Activated CD8-positive, alpha-beta memory T cell treated with anti-CD3 and anti-CD28 coated beads, Interleukin-2, amount 50 U/mL, for 24 hours (primary cell): ENCODE data around the gene DMBT1.
A peak's percentile ranks its signal among the peaks of the same experiment; 100 is the strongest.

ENCODE experiments used
- DNase-seq: peaks from one replicate; pipeline ENCODE4 v3.0.0-alpha.2; 2020; ENCODE audit errors: extremely low read depth

DMBT1 gene

DNA sequence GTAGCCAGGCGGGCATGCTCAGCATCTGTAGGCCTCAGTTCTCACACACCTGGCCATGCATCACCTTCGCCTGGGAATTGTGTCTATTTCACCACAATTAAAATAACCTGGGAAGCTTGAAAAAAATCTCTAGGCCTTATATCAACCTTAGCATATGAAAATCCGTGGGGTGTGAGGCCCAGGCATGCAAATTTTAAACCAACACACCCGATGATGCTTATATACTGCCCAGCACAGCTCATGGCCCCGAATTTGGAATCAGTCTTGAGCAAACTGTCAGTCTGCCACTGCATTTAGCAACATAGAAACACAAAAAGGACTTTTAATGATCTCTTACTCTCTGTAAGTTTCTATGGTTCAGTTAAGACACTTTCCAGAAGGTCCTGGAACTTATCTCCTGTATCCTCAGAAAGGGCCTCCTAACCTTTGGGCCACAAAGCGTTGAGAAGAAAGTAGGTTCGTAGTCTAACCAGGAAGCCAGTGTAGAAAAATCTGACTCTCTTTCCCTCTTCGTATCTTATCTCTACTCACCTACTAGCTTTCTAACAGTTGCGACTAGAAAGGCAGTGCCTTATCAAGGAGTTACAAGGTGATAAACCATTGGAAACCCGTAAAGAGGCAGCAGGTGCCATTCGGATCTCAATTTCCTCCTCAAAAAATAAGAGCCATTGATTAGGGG, 12.0 kb upstream of the DMBT1 start:
- no peak for DNase-seq

DNA sequence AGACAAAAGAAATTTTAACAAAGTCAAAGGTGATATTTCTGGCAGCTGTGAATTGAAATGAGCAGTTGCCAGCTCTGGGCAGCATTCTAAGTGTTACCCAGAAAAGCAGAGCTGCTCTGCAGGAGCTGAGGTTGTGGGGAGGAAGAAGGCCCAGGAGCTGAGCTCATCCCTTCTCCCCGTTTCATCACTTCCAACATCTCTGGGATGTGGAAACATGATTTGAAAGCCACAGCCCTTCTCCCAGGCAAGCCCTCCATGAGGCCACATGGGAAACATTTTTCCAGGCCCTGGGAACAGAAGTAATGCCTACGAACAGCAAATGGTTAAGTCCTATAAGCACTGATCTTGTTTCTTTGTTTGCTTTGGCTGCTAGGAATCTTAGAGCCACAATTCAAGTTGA, 10.9 kb upstream of the DMBT1 start:
- no peak for DNase-seq

DNA sequence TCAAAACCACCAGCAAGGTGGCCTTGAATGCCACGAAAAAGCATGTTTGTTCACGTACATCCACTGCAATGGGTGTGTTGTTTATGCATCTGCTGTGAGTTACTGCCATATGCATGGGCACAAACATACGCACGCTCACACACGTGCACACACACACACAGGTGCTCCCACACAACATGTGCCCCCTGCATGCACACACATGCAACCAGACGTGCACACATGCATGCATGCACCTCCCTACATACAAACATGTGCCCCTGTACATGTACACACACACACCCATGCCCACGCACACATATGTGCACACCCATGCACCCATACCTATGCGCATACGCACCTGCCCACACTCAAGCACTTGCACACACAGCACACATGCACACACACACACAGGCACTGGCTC, 10.1 kb upstream of the DMBT1 start:
- DNase-seq: no peak

DNA sequence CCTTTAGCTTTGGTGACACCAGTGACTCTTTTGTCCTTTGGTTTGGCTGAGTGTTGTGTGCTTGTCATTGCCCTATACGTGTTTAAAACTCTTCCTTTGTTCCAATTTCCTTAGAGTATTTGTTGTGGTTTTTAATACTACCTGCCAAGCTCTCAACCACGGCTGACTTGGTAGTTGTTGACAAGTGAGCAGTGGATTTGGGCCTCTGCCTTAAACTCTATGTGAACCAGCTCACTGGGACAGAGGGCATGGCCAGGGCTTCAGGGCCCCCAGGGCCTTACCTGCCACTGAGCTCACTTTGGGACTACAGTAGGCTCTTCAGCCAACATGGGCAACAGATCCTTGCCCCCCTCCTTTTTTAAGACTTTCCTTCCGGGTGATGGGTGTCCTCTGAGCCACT, 9.6 kb upstream of the DMBT1 start:
- no peak for DNase-seq

DNA sequence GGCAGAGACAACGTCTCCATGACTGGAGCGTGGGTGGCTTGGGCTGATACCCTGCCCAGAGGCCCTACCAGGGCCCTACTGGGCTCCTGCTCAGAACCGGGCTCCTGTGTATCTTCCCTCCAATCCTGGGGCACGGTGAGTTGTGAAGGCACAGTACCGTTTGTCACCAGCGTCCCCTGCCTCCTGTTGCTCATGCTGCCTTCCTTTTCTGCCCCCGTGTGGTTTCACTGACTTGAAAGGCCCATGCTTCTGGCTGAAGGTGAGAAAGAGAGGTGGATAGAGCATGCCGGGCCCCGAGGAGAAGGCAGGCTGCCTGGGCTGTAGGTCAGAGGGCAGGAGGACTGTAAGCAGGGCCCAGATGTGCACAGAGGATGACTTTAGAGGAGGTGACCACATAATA, 9.1 kb upstream of the DMBT1 start:
- no peak for DNase-seq

DNA sequence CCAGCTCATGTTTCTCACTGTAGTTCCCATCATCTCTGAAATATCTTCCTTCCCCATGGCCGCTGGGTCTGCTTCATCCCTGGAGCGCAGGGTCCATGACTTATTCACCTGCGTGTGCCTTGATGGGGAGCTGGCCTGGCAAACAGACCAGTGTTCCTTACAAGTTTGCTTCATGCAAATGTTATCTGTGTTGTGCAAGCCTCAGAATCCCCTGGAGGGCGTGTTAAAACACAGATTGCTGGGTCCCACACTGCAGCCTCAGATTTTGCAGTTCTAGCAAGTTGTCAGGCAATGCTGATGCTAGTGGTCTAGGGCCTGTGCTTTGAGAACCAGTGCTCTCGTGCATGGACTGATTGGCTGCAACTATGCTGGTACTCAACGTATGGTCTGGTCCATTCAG, 7.2 kb upstream of the DMBT1 start:
- no peak for DNase-seq

DNA sequence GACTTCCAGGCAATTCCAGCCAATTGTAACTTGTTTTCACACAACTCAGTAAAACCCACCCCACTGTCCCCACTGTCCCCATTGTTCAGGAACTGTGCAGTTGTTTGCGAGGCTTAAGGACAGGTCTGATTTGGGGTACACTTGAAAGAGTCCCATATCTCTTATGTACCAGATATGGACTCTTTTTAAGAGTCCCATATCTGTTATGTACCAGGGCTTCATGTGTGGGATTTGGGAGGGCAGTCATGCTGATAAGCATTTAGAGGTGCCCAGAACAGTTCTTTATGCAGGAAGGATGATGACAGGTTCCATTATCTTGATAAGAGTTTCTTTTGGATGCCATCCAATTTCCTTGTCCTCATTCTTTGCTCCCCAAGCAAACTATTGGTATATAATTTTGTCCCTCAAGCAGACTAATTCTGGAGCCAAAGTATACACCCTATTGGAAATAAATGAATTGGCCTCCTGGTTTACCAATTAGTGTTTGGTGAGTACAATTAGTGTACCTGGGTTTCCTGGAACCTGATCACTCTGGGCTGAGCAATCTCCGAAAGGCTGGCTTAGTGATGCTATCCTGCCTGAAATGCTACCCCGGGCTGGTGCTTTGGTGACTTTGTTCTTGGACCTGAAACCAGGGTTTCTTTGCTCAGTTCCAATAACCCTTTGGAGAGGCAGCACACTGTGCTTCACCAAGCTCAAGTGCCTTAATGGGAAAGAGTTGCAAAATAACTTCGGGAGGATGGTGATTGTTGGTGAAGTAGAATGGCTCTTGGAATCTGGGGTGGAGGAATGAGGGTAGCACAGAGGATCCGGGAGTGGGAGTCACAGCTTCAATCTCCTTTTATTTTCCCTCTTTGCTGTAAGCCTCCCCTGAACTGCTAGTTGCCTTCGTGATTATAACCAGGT, 6.2 kb upstream of the DMBT1 start:
- no peak for DNase-seq

DNA sequence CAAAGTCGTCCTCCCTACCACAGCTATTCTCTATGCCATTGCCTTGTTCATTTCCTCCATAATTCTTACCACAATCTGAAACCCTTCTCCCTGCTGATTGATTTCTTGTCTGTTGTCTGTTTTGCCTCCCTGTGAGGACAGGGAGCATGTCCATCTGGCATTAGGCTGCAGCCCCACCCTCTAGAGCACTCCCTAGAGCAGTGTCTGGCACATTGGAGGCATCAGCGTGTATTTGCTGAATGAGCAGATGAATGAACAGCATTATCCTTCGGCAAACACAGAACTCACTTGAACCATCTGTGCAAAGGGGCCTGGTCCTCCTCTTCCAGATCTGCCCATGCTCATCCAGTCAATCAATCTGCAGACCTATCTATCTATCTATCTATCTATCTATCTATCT, 5.1 kb upstream of the DMBT1 start:
- DNase-seq: no peak

DNA sequence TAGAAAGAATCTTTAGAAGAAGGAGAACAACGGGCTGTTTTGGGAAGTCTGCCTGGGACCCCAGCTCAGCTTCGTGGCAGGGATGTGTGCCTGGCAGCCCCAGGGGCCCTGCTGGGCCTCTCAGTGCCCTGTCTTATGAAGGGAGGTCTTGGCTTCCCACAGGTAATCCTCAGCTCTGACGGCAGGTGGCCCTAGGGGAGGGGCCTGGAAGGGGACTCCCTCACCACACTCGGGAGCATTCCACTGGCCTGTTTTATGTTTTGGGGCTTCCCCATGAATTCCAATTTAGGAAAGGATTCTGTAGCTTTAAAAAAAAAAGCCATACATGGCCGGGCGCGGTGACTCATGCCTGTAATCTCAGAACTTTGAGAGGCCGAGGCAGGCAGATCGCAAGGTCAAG, 3.0 kb upstream of the DMBT1 start:
- DNase-seq: no peak

DNA sequence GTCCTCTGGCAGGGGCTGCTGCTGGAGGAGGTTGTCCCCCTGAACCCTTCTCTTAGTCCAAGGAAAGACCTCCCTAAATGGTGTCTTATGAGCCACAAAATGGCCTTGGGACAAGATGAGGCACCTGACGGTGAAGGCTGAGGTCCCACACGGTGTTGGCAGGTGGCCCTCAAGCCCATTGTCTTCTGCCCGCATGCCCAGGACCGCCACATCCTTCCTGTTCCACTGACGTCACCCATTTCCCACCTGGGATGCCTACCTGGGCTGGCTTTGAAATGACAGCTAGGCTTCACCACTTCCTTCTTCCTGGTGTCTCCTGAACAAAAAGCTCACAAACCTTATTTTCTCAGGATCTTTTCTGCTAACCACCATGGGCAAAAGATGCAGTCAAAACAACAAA, 2.1 kb upstream of the DMBT1 start:
- no peak for DNase-seq

DNA sequence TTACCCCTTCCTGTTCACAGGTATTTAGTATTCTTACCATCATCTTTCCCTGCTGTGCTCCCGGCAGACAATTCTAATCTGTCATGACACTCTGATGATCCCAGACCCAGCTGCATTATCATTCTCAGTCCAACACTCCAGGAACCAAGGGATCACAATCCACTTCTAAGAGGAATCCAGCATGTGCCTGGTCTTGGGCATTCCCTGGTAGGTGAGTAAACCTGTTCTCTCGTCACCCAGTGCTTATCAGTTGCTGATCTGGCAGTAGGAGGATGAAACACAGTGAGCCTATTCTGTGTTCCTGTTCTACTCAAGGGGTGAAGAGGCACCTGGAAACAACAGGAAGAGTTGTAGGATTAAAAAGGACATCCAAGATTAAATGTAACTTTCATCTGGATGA, 1.3 kb upstream of the DMBT1 start:
- DNase-seq: no peak

DNA sequence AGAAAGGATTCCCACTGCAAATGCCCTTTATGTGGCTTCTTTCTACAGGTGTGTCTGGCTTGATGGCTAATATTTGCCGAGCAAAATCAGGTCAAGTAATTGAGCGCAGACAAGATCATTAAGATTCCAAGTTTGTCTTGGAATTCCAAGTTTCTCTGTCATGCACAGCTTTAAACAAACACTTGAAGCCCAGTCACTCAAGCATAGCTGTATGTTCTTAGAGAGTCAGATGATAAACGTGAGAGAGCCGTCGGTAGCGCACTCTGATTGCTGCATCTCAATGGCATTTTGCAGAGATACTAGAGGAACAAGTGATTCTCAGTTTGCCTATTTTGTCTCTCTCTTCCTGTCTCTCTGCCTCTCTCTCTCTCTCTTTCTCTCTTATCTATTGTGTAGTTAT, 658 bp downstream of the DMBT1 start:
- DNase-seq: no peak

DNA sequence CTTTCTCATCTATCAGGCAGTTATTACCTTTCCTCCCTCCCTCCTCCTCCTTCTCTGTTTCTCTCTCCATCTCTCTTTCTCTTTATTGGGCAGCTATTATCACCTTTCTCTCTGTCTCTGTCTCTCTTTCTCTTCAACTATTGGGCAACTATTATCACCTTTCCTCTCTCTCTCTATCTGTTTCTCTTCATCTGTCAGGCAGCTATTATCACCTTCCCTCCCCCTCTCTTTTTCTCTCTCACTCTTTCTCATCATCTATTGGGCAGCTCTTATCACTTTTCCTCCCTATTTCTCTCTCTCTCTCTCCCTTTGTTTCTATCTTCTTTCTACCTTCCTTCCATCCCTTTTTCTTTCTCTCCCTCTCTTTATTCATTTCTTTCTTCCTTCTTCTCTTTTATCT, 1.2 kb downstream of the DMBT1 start:
- no peak for DNase-seq

DNA sequence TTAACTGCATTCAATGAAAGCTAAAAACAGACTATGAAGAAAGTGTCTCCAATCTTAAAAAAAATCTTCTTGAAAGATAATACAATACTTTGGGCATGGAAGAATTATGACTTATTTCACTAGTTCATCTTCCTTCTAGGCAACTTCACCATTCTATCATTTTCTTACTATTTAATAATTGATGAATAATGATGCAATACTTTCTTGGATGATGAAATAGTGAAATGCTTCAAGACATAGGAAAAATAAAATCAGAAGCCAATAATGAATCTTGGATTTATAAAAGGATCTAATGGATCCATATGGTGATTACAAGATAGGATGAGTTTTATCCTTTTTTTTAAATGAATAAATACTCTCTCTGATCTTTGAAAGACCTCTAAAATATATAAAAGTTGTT, 4.4 kb downstream of the DMBT1 start:
- DNase-seq: no peak

DNA sequence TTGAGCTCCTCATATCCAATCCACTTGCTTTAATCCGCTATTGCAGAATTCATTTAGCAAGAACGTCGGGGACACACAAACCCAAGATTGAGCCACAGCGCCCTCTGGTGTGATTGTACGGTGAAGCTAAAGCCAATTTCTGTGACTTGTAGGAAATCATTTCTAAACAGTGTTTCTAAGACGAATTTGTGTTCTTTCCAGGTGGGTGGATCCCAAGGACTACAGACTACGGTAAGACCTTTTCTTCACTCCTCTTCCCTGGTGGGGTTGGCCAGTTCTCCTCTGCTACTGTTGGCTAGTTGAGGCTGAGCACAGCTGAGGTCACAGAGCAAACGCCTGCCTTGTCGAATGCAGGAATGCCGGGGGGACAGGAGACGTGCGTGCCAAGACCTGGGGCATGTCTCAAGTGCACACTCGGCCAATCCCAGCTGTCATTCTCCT, 5.2 kb downstream of the DMBT1 start:
- peak; percentile 45 for DNase-seq

DNA sequence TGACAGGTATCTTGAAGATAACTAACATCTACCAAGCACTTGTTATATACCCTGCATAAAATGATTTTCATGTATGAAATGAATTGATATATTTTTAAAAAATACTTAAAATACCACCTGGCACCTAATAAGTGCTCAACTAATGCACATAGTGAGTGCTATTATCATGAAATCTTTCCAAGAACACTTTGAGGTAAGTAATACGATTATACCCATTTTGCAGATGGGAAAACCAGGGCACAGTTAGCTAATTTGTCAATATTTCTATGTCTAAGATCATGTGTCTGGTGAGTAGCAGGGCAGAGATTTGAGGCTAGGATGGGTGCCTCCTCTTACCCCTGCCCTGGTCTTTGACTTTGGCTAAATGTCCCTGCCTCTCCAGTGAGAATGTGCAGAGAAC, 6.1 kb downstream of the DMBT1 start:
- no peak for DNase-seq

DNA sequence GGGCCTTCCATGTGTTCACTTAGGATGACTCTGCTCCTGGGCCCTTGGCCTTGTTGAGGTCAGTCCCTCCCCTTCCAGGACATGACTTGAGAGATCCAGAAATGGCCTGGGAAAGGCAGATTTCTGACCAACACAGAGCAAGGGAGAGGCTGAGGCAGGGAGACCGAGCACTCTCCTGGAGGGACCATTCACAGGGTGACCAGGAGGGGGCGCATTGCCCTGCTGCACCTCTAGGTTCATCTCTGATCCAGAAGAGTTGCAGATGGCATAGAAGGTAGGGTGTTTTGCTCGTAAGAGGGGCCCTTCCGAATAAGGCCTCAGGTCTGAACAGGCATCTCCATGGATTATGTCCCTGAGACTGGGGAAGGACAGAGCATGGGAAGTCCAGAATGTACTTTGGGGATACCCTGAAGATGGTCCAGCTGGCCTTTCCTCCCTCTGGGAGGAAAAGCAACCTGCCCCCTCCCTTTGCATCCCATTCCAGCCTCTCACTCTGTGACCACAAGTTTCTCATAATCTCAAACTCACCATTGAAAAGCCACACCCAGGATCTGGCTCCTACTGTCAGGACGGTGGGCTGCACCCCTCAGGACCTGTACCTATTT, 6.6 kb downstream of the DMBT1 start:
- DNase-seq: no peak

DNA sequence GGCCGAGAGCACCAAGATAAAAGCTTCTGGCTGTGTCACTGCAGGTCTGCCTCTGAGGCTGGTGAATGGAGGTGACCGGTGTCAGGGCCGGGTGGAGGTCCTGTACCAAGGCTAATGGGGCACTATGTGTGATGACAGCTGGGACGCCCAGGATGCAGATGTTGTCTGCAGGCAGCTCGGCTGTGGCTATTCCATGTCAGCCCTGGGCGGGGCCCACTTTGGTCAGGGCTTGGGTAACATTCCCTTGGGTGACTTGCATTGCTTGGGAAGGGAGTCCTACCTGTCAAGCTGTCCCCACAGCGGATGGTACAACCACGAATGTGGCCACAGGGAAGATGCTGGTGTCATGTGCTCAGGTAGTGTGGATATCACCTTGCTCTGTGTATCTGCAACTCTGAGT, 8.0 kb downstream of the DMBT1 start:
- DNase-seq: no peak

DNA sequence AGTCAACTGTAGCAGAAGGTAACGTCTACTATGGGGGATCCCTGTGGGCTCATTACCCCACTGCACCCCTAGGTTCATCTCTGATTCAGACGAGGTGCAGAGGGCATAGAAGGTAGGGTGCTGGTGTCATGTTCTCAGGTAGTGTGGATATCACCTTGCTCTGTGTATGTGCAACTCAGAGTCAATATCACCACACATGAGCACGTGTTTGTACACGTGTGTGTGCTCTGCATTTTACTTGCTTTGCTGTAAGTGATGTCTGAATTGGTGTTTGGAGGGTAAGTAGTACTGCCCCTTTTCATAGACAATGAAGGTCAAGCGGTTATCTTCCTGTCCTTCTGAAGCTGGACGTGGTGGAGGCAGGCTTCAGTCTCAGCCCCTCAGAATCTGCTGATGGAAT, 10.4 kb downstream of the DMBT1 start:
- DNase-seq: no peak

DNA sequence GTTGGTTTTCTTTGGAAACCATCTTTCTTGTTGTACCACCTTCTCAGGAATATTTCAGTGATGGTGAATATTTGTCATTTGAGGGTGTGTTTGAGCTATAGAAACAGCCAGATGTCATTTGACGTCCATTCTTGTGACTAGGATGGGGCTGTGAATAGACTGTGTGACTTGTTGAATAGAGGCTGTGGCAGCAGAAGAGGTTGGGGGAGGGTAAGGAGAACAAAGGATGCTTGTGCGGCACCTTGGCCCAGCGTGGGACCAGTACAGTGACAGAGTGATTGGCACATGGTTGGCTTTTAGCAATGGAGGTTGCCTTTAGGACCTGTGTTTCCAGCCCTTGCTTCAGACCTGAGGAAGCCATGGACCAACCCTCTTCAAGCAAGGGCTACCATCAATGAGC, 11.3 kb downstream of the DMBT1 start:
- DNase-seq: no peak

DNA sequence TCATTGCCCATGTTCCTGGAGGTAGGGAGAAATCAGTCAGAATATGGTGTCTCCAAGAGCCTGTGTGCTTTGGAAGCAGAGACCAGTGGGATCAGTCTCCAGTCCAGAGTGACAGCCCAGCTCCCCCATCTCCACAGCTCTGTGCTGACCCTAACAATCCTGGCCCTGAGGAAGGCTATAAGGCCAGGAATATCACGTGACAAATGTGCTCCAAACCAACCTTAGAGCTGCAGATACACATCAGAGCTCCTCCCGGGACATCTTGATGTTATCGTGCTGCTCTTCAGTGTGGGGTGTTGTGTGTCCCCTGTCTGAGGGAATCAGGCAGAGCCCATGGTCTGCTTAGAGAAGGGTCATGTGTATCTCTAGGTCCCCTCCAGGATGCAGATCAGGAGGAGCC, 15.2 kb downstream of the DMBT1 start:
- DNase-seq: no peak

DNA sequence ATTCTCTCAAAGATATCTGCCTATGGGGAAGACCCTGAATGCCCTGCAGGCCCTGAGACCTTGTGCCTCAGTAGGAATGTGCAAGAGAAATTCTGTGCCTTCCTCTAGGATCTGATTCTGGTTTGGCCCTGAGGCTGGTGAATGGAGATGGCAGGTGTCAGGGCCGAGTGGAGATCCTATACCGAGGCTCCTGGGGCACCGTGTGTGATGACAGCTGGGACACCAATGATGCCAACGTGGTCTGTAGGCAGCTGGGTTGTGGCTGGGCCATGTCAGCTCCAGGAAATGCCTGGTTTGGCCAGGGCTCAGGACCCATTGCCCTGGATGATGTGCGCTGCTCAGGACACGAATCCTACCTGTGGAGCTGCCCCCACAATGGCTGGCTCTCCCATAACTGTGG, 15.7 kb downstream of the DMBT1 start:
- DNase-seq: no peak

DNA sequence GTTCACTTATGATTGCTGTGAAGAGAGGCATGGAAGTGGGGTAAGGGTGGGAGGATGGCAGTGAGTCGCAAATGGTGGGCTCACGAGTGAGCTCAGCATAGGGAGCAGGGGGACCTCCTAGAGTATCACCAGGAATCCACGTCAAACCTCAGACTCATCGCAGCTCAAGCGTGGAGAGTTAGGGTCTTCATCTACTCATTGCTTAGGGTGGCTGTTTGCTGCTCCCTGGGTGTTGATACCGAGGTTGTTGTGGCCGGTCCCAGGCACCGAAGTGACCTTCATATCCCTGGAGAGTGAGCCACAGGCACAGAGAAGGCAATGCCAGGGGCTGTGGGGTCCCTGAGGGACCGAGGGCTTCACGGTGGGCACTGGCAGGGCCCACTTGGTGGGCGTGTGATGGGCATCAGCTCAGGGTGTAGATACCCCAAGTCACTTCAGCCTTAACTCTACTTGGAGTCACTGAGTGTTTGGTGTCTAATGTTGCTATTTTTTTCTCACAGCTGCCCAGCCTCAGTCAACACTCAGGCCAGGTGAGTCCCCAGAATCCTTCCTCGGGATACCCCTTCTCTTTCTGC, 16.8 kb downstream of the DMBT1 start:
- DNase-seq: no peak
